Right atrium auricular region (tissue), 2 donors: ENCODE results near the gene SNX33. TPM values are rescaled to one million over a fixed set of nuclear protein-coding genes. Genes with fewer than 3 reads are reported as not detected.

Source experiments
- DNase-seq: peaks from one replicate; pipeline ENCODE4 v3.0.0-alpha.2; 2019; ENCODE audit warnings: low spot score
- H3K27ac ChIP-seq, 2 donors: fragments of 200-600 bp; sonication (generic); 1 replicate in 1 of 2; 2 replicates in 1 of 2; pipeline ENCODE4 v1.5.1; 2016 to 2019
- H3K27me3 ChIP-seq, 2 donors: fragments of 200-600 bp; sonication (generic); one replicate each; pipeline versions ENCODE4 v1.5.1 to v1.6.0; 2017 to 2019
- H3K36me3 ChIP-seq: fragments of 200-600 bp; sonication (generic); one replicate; pipeline ENCODE4 v1.5.1; 2016
- H3K4me1 ChIP-seq, 2 donors: fragments of 200-600 bp; sonication (generic); one replicate each; pipeline versions ENCODE4 v1.5.1 to v1.6.0; 2017 to 2019
- H3K4me3 ChIP-seq, 2 donors: fragments of 200-600 bp; sonication (generic); 1 replicate in 1 of 2; 2 replicates in 1 of 2; pipeline ENCODE4 v1.5.1; 2017 to 2019; ENCODE audit warnings: mild to moderate bottlenecking in 1 of 2, moderate library complexity in 1 of 2
- H3K9me3 ChIP-seq, 2 donors: fragments of 200-600 bp; sonication (generic); one replicate each; pipeline ENCODE4 v1.5.1; 2019
- CTCF ChIP-seq, 2 donors: fragments of 200-600 bp; sonication (generic); IDR thresholded peaks; one replicate each; pipeline ENCODE4 v1.5.1; 2019; ENCODE audit warnings: antibody characterized with exemption in 2 of 2
- total RNA-seq, 2 donors: library from RNA; depleted of rRNA; stranded (reverse); fragments of >200 nt; gene quantifications; one replicate each; pipeline ENCODE4 v1.1.0, GENCODE V29; 2016

The SNX33 gene
- total RNA-seq, 2 donors from 2014 or later = 10.3 to 20.5 TPM

- TF ChIP-seq CTCF (IDR thresholded peaks at IDR 0.05) = no peak
- no peak for DNase-seq
- peaks cover 0 to 59% of the 10 kb centered on the region in 2 donors for H3K4me1 ChIP-seq
Observed at GRCh38 chr15:75662823-75663519, 15.3 kb downstream of the SNX33 start.

GRCh38 chr15:75663931-75664421 is 16.3 kb downstream of the SNX33 start:
- peaks cover 2% of the 10 kb centered on the region for H3K36me3 ChIP-seq
- no peaks in the 10 kb centered on the region for H3K9me3 ChIP-seq
- H3K4me3 ChIP-seq = no peak overlapping the region
- peak overlapping the region in 1 of 2 donors; percentile 6 for H3K27ac ChIP-seq
- no peak for TF ChIP-seq CTCF (IDR thresholded peaks at IDR 0.05)
- no peaks in the 10 kb centered on the region for H3K27me3 ChIP-seq
- peaks cover 0 to 54% of the 10 kb centered on the region in 2 donors for H3K4me1 ChIP-seq
- DNase-seq = no peak

More at GRCh38 chr15:75662823-75663519, 15.3 kb downstream of the SNX33 start:
- peak overlapping the region; percentile 78 to 86 for H3K27ac ChIP-seq
- peaks cover 5% of the 10 kb centered on the region for H3K36me3 ChIP-seq
- no peaks in the 10 kb centered on the region for H3K9me3 ChIP-seq
- no peak overlapping the region for H3K4me3 ChIP-seq
- H3K27me3 ChIP-seq = no peaks in the 10 kb centered on the region

- Histone ChIP-seq H3K4me3 (no peak overlapping the region), H3K27ac (peak overlapping the region; percentile 70 to 83), H3K36me3 (no peaks in the 10 kb centered on the region), H3K4me1 (peaks cover 0 to 40% of the 10 kb centered on the region in 2 donors), H3K27me3 (no peaks in the 10 kb centered on the region), H3K9me3 (no peaks in the 10 kb centered on the region)
- no peak for TF ChIP-seq CTCF (IDR thresholded peaks at IDR 0.05)
- peak; percentile 96 for DNase-seq
Observed at GRCh38 chr15:75666823-75667501, 19.2 kb downstream of the SNX33 start.

GRCh38 chr15:75669191-75669878 is 21.6 kb downstream of the SNX33 start:
- Histone ChIP-seq H3K4me1 (peaks cover 0 to 63% of the 10 kb centered on the region in 2 donors), H3K36me3 (no peaks in the 10 kb centered on the region), H3K9me3 (no peaks in the 10 kb centered on the region), H3K4me3 (no peak overlapping the region), H3K27ac (peak overlapping the region; percentile 6 to 35), H3K27me3 (no peaks in the 10 kb centered on the region)
- no peak for DNase-seq
- no peak for TF ChIP-seq CTCF (IDR thresholded peaks at IDR 0.05)

GRCh38 chr15:75669879-75670212 is 22.1 kb downstream of the SNX33 start:
- H3K36me3 ChIP-seq = no peaks in the 10 kb centered on the region
- TF ChIP-seq CTCF (IDR thresholded peaks at IDR 0.05) = no peak
- peak overlapping the region in 1 of 2 donors; percentile 6 for H3K27ac ChIP-seq
- no peak overlapping the region for H3K4me3 ChIP-seq
- no peaks in the 10 kb centered on the region for H3K27me3 ChIP-seq
- DNase-seq = no peak
- no peaks in the 10 kb centered on the region for H3K9me3 ChIP-seq
- H3K4me1 ChIP-seq = peaks cover 0 to 68% of the 10 kb centered on the region in 2 donors
